Adrenal gland (tissue), 5 donors: Measurements from ENCODE around the gene SLC9A9.
"Not testable (repeated sequence)": the region's sequence is repeated elsewhere in the genome, so short reads cannot be mapped to it uniquely, and the experiment has no call there.

Experiments
- CTCF ChIP-seq, 6 experiments: fragments of 450-650 bp in 4 of 6; fragments of 200-600 bp in 2 of 6; sonication (generic) in 1 of 6; IDR thresholded peaks; 1 replicate in 5 of 6; 2 replicates in 1 of 6; pipeline versions ENCODE4 v1.5.1 to v1.8.0; 2016 to 2021; ENCODE audit warnings: antibody characterized with exemption in 6 of 6, mild to moderate bottlenecking in 2 of 6, moderate library complexity in 1 of 6
- POLR2A ChIP-seq, 2 donors: fragments of 450-650 bp; IDR thresholded peaks; one replicate each; pipeline ENCODE4 v1.6.1; 2017; ENCODE audit warnings: antibody characterized with exemption in 2 of 2, mild to moderate bottlenecking in 2 of 2, moderate library complexity in 1 of 2
- donor health status: DM: no; HTN: no; CAD: no.

DNA sequence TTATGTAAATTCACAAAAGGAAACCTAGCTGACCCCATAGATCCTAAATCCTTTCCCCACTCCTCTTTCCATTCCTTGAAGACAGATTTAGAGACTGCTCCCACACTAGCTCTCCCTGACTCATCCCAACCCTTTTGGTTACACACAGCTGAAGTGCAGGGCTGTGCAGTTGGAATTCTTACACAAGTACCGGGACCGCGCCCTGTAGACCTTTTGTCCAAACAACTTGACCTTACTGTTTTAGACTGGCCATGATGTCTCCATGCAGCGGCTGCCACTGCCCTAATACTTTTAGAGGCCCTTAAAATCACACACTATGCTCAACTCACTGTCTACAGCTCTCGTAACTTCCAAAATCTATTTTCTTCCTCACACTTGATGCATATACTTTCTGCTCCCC, 47.2 kb downstream of the SLC9A9 start:
- TF ChIP-seq CTCF, POLR2A (IDR thresholded peaks at IDR 0.05): not testable (repeated sequence)
